Prostate gland (tissue), 2 donors: Measurements from ENCODE around the gene LHFPL3.

ENCODE experiments used
- POLR2A ChIP-seq: fragments of 450-650 bp; IDR thresholded peaks from one replicate; pipeline ENCODE4 v1.6.1; 2016; ENCODE audit warnings: antibody characterized with exemption, mild to moderate bottlenecking
- POLR2AphosphoS5 ChIP-seq: sonication (generic); formaldehyde crosslinking; IDR thresholded peaks from one replicate; pipeline ENCODE4 v1.6.1; 2017; ENCODE audit warnings: antibody characterized with exemption
- TF ChIP-seq, protein P1 (sequence below), 4 experiments: fragments of 200-600 bp in 2 of 4; fragments of 450-650 bp in 2 of 4; sonication (generic) in 2 of 4; IDR thresholded peaks; 1 replicate in 3 of 4; 2 replicates in 1 of 4; pipeline ENCODE4 v1.5.1; 2016 to 2019; ENCODE audit warnings: antibody characterized with exemption in 4 of 4, mild to moderate bottlenecking in 2 of 4, moderate library complexity in 2 of 4

DNA sequence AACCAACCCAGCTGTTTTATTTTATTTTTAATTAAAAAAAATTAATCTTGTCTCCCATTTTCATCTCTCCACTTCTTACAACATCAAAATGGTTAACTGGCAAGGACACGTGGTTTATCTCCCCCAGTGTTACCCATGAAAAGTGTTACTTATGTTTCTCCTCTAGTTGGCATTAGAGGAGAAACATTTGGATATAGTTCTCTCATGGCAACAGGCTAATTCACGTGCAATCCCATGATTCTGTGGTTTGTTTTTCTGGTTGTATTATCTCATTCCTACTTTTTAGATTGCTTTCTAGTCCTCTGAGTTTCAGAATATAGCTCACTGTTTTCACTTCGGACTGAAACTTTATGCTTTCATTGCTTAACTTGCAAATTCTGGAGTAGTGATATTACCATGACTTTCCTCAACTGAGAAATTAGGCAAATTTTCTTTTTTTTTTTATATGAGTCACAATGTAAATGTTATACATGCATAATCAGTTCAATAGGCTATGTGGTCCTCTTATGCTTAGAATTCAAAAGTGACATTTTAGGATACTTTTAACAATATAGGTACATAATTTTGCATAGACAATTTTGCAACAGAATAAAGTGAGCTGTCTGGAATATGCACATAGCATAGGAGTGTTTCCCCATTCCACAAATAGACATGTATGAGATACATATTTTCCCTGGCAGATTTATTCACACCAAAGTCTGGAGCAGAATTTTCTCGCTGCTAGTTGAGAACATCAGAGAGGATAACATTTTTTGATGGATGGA is 43.0 kb downstream of the LHFPL3 start:
- TF ChIP-seq POLR2A (no peak), POLR2AphosphoS5 (no peak)
- TF ChIP-seq, protein P1, sequence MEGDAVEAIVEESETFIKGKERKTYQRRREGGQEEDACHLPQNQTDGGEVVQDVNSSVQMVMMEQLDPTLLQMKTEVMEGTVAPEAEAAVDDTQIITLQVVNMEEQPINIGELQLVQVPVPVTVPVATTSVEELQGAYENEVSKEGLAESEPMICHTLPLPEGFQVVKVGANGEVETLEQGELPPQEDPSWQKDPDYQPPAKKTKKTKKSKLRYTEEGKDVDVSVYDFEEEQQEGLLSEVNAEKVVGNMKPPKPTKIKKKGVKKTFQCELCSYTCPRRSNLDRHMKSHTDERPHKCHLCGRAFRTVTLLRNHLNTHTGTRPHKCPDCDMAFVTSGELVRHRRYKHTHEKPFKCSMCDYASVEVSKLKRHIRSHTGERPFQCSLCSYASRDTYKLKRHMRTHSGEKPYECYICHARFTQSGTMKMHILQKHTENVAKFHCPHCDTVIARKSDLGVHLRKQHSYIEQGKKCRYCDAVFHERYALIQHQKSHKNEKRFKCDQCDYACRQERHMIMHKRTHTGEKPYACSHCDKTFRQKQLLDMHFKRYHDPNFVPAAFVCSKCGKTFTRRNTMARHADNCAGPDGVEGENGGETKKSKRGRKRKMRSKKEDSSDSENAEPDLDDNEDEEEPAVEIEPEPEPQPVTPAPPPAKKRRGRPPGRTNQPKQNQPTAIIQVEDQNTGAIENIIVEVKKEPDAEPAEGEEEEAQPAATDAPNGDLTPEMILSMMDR (IDR thresholded peaks at IDR 0.05): no peak
